GM21528 (cell line): ENCODE results near the gene JMJD7.

Experiments used
- ATAC-seq: cut with Tn5 transposase; IDR thresholded peaks from one replicate; pipeline ENCODE4 v1.9.1; 2021; ENCODE audit warnings: mild to moderate bottlenecking, moderate library complexity; ENCODE audit not compliant: unreplicated experiment, low FRiP score

Gene JMJD7

GRCh38 chr15:41827880-41828806 lies at the start of gene JMJD7:
Gene JMJD7, plus strand, starts transcription at chr15:41828092. Its CDS starts 33 bp downstream, at chr15:41828125.
- ATAC-seq = peak; percentile 70

GRCh38 chr15:41778521-41778920 lies 49.4 kb upstream of the JMJD7 start:
- ATAC-seq = no peak

- no peak for ATAC-seq
These were observed 48.2 kb upstream of the JMJD7 start for GRCh38 chr15:41779662-41780157.

GRCh38 chr15:41780266-41780665 lies 47.6 kb upstream of the JMJD7 start:
- no peak for ATAC-seq

- ATAC-seq = no peak
These were observed 47.2 kb upstream of the JMJD7 start for GRCh38 chr15:41780727-41781126.

GRCh38 chr15:41782371-41783282 lies 45.3 kb upstream of the JMJD7 start:
- ATAC-seq = no peak

- ATAC-seq = no peak
These were observed 44.6 kb upstream of the JMJD7 start for GRCh38 chr15:41783296-41783695.

- ATAC-seq = no peak
These were observed 39.6 kb upstream of the JMJD7 start for GRCh38 chr15:41788262-41788661.

- no peak for ATAC-seq
These were observed 38.7 kb upstream of the JMJD7 start for GRCh38 chr15:41789236-41789635.

GRCh38 chr15:41789662-41790061 lies 38.2 kb upstream of the JMJD7 start:
- no peak for ATAC-seq

- ATAC-seq = no peak
These were observed 37.7 kb upstream of the JMJD7 start for GRCh38 chr15:41790169-41790568.

GRCh38 chr15:41790756-41791546 lies 36.9 kb upstream of the JMJD7 start:
- ATAC-seq = no peak

- no peak for ATAC-seq
These were observed 36.4 kb upstream of the JMJD7 start for GRCh38 chr15:41791547-41791937.

GRCh38 chr15:41792000-41792637 lies 35.8 kb upstream of the JMJD7 start:
- no peak for ATAC-seq

- ATAC-seq = no peak
These were observed 33.8 kb upstream of the JMJD7 start for GRCh38 chr15:41794081-41794480.

- no peak for ATAC-seq
These were observed 31.7 kb upstream of the JMJD7 start for GRCh38 chr15:41795996-41796856.

GRCh38 chr15:41797201-41797944 lies 30.5 kb upstream of the JMJD7 start:
- ATAC-seq = no peak
